Heart right ventricle (tissue), 16 donors: ENCODE results near the gene KIAA0408. TPM values are rescaled to one million over a fixed set of nuclear protein-coding genes. Genes with fewer than 3 reads are reported as not detected.
"Not testable (repeated sequence)": the region's sequence is repeated elsewhere in the genome, so short reads cannot be mapped to it uniquely, and the experiment has no call there.

Experiments
- ATAC-seq, 8 donors: fragments of 200-7000 bp; cut with Tn5 transposase; one replicate each; pipeline ENCODE4 v1.9.1; 2020; ENCODE audit warnings: mild to moderate bottlenecking in 8 of 8, moderate library complexity in 8 of 8, moderate number of reproducible peaks in 1 of 8
- DNase-seq, 2 donors: peaks; one replicate each; pipeline ENCODE4 v3.0.0-alpha.2; 2020
- H3K27ac ChIP-seq, 10 donors: fragments of 200-600 bp; sonication (generic) in 2 of 10; one replicate each; pipeline versions ENCODE4 v1.5.0 to v1.8.0; 2020 to 2022; ENCODE audit warnings: mild to moderate bottlenecking in 3 of 10
- H3K27me3 ChIP-seq, 7 donors: fragments of 200-600 bp; one replicate each; pipeline ENCODE4 v1.8.0; 2021 to 2022; ENCODE audit warnings: mild to moderate bottlenecking in 2 of 7
- H3K36me3 ChIP-seq, 9 donors: fragments of 200-600 bp; sonication (generic) in 1 of 9; one replicate each; pipeline versions ENCODE4 v1.5.0 to v1.8.0; 2020 to 2022; ENCODE audit warnings: mild to moderate bottlenecking in 2 of 9
- H3K4me1 ChIP-seq, 9 donors: fragments of 200-600 bp; sonication (generic) in 1 of 9; one replicate each; pipeline versions ENCODE4 v1.5.0 to v1.8.0; 2020 to 2022; ENCODE audit warnings: mild to moderate bottlenecking in 4 of 9
- H3K4me3 ChIP-seq, 10 donors: fragments of 200-600 bp; sonication (generic) in 2 of 10; one replicate each; pipeline versions ENCODE4 v1.5.0 to v1.8.0; 2020 to 2022; ENCODE audit warnings: mild to moderate bottlenecking in 7 of 10, moderate library complexity in 2 of 10
- H3K9me3 ChIP-seq, 11 donors: fragments of 200-600 bp in 10 of 11; sonication (generic) in 2 of 11; one replicate each; pipeline versions ENCODE4 v1.5.0 to v1.8.0; 2013 to 2022; ENCODE audit warnings: mild to moderate bottlenecking in 2 of 11, control low read depth in 1 of 11, moderate library complexity in 1 of 11
- CTCF ChIP-seq, 9 donors: fragments of 200-600 bp; sonication (generic) in 2 of 9; IDR thresholded peaks; one replicate each; pipeline versions ENCODE4 v1.5.0 to v1.8.0; 2021 to 2022; ENCODE audit warnings: antibody characterized with exemption in 9 of 9, mild to moderate bottlenecking in 5 of 9, moderate library complexity in 1 of 9
- WGBS, 2 donors: extraction: QIAGEN DNeasy Blood & Tissue Kit; methylation state at CpG; one replicate each; pipeline ENCODE4 v1.1.7; 2013; ENCODE audit warnings: inconsistent platforms in 1 of 2; 5-methylcytosine and 5-hydroxymethylcytosine counted together
- intact Hi-C, 10 donors: fragments of 100-400 bp; cut with DNase I; formaldehyde crosslinking; loops; one replicate each; pipeline versions ENCODE4 v1.11.1 to v1.14.2; 2022
- polyA plus RNA-seq, 2 donors: library from polyadenylated mRNA; stranded (reverse); fragments of 200-250 nt; gene quantifications; one replicate each; pipeline ENCODE4 v1.2.3, GENCODE V29; 2013
- total RNA-seq, 10 donors: library from RNA; stranded (reverse); fragmentation: NEBNext Ultra II Directional in 3 of 10; extraction: Animal tissue kit (Norgen Biotek cat#: 25700) in 3 of 10; gene quantifications; one replicate each; pipeline versions ENCODE4 v1.2.1 to v1.2.4, GENCODE V29; 2021 to 2023
- donor health status: Arrhythmogenic right ventricular cardiomyopathy.
- donor health status: ischemic (EF 13 %, LVEDD 7.1; RV severe dilation, severe dysfunction).
- donor health status: healthy with polysubstance abuse.
- donor health status: DM: no; HTN: yes; CAD: no.
- donor health status: DM: no; HTN: no; CAD: no.
- donor health status: ischemic (EF 25% LVEDD 6.9; RV normal size, moderate dysfunction).
- donor health status: ischemic (EF 25% LVEDD 5.7; RV mildly dilated, moderate dysfunction).
- donor health status: healthy.
- donor health status: DM: yes; HTN: yes; CAD: no.
- donor health status: Ischemic cardiomyopathy.
- donor health status: ischemic (EF 35%, LVEDD 5.7; RV mildly dilated, moderate dysfunction).
- donor health status: nonischemic (EF 11% LVEDD 7.7; RV severe dilation, severe dysfunction).
- donor health status: DM: yes; HTN: yes; CAD: no.
- donor health status: PGD.
- donor health status: ischemic (EF 29% LVEDD 5.4; RV normal size, mild dysfunction).
- donor health status: nonischemic (EF 23%, LVEDD 6.1; RV moderate dilation, normal function).

Gene KIAA0408
- total and polyA plus RNA-seq, 12 donors: 0.27 to 3.2 (median 1.3) TPM

DNA sequence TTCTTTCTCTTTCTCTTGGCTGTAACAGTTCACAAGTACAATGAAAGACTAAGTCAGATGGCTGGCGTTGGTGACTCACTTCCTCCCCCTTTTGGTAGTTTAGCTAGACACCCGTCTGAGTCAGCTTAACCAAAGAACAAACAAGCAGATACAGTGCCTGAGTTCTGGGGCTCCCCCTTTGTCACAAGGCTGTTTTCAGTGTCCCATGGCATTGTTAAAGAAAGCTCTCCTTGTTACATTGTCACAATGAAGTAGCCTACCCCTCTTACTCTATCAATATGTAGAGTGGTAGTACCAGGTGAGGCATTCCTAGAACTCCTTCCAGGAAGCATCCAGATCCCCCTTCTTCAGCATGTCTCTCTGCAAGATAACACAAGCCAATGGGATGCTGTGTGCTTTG lies 38.6 kb downstream of the KIAA0408 start:
- Histone ChIP-seq H3K27ac (peak overlapping the region in 1 of 10 donors; percentile 7), H3K27me3 (no peaks in the 10 kb centered on the region), H3K4me3 (no peak overlapping the region), H3K4me1 (peaks cover 0 to 15% (median 0%) of the 10 kb centered on the region in 9 donors), H3K36me3 (no peaks in the 10 kb centered on the region), H3K9me3 (no peaks in the 10 kb centered on the region)
- TF ChIP-seq CTCF (IDR thresholded peaks at IDR 0.05): peak in 8 of 9 donors; percentile 31 to 64 (median 60)
- DNase-seq (peak in 1 of 2 donors; percentile 43), ATAC-seq (peak; percentile 62 to 97 (median 80))
- WGBS, 2 donors: 5 to 6% methylated on average over 2 of the region's 2 CpGs
- intact Hi-C loops: loop anchor here in 3 of 10 donors (5.0 to 10.0 kb wide), 2 partner anchors 116 to 118 kb away; no protein-coding TSS in a partner anchor

GRCh38 chr6:127415096-127415495 lies 44.1 kb downstream of the KIAA0408 start:
- no peak for ATAC-seq
- 88 to 89% methylated on average over 2 of the region's 2 CpGs for WGBS, 2 donors
- intact Hi-C loops: loop anchor here in 4 of 10 donors (5.0 to 10.0 kb wide), 3 partner anchors 100 to 113 kb away; no protein-coding TSS in a partner anchor
- no peak for TF ChIP-seq CTCF (IDR thresholded peaks at IDR 0.05)
- H3K4me1 ChIP-seq: peaks cover 0 to 3% (median 0%) of the 10 kb centered on the region in 9 donors
- no peaks in the 10 kb centered on the region for H3K9me3 ChIP-seq
- H3K36me3 ChIP-seq: no peaks in the 10 kb centered on the region
- no peak for DNase-seq
- H3K27me3 ChIP-seq: no peaks in the 10 kb centered on the region
- no peak overlapping the region for H3K4me3 ChIP-seq
- no peak overlapping the region for H3K27ac ChIP-seq

GRCh38 chr6:127413123-127413522 lies 46.1 kb downstream of the KIAA0408 start:
- not testable (repeated sequence) for DNase-seq, H3K36me3 ChIP-seq, ATAC-seq, H3K4me3 ChIP-seq, H3K27me3 ChIP-seq, H3K4me1 ChIP-seq, H3K9me3 ChIP-seq, H3K27ac ChIP-seq
- WGBS, 2 donors: 67 to 77% methylated on average over 4 of the region's 4 CpGs
- intact Hi-C loops: loop anchor here in 3 of 10 donors (10.0 kb wide), 2 partner anchors 98 to 108 kb away; no protein-coding TSS in a partner anchor

- not testable (repeated sequence) for H3K36me3 ChIP-seq, H3K27ac ChIP-seq, H3K9me3 ChIP-seq, H3K27me3 ChIP-seq, ATAC-seq, DNase-seq, H3K4me3 ChIP-seq, H3K4me1 ChIP-seq
- intact Hi-C loops: loop anchor here in 3 of 10 donors (10.0 kb wide), 2 partner anchors 97 to 107 kb away; no protein-coding TSS in a partner anchor
- 93 to 95% methylated on average over 8 of the region's 8 CpGs for WGBS, 2 donors
These were observed 47.2 kb downstream of the KIAA0408 start for GRCh38 chr6:127412016-127412415.

Other genes with a start within 250 kb of the KIAA0408 start
- gene RNF146, start 192.5 kb downstream of the KIAA0408 start, total RNA-seq: 100 to 1,000 TPM in 1 of 10 donors, 10 to 100 TPM in 9; 37.2 to 106 (median 56.5) TPM
- 10 to 100 TPM; 18.0 to 40.4 TPM for gene RNF146, start 192.5 kb downstream of the KIAA0408 start, polyA plus RNA-seq
- 10 to 100 TPM; 32.2 to 45.3 (median 38.2) TPM for gene ECHDC1, start 115.8 kb downstream of the KIAA0408 start, total RNA-seq
- gene ECHDC1, start 115.8 kb downstream of the KIAA0408 start, polyA plus RNA-seq: 10 to 100 TPM; 19.5 to 36.3 TPM
- gene C6orf58, start 117.8 kb upstream of the KIAA0408 start, total RNA-seq: not detected
- not detected for gene C6orf58, start 117.8 kb upstream of the KIAA0408 start, polyA plus RNA-seq